SK-N-SH treated with all-trans-retinoic acid at 6 μM for 48 hours (cell line): ENCODE measurements around the gene ARHGAP9.

Source experiments
- ATAC-seq: fragments of 200-7000 bp; cut with Tn5 transposase; 3 replicates; pipeline ENCODE4 v1.9.1; 2020; ENCODE audit warnings: mild to moderate bottlenecking, moderate library complexity
- BACH2 ChIP-seq: fragments of 250-450 bp; sonication (Bioruptor Pico); IDR thresholded peaks from 2 replicates; pipeline ENCODE4 v1.9.0; 2021; ENCODE audit warnings: mild to moderate bottlenecking, borderline replicate concordance
- CREB5 ChIP-seq: fragments of 250-450 bp; sonication (Bioruptor Pico); IDR thresholded peaks from 2 replicates; pipeline ENCODE4 v1.5.1; 2020; ENCODE audit warnings: low read depth, mild to moderate bottlenecking, moderate library complexity
- CSDC2 ChIP-seq: fragments of 250-450 bp; sonication (Bioruptor Pico); IDR thresholded peaks from 2 replicates; pipeline ENCODE4 v1.5.0; 2020; ENCODE audit warnings: mild to moderate bottlenecking, moderate library complexity
- CSRNP3 ChIP-seq: fragments of 250-450 bp; sonication (Bioruptor Pico); IDR thresholded peaks from 2 replicates; pipeline ENCODE4 v1.5.1; 2021; ENCODE audit warnings: mild to moderate bottlenecking, moderate library complexity
- GLIS3 ChIP-seq: fragments of 250-450 bp; sonication (Bioruptor Pico); IDR thresholded peaks from 2 replicates; pipeline ENCODE4 v1.5.0; 2020; ENCODE audit warnings: mild to moderate bottlenecking, moderate library complexity
- ISL1 ChIP-seq: fragments of 250-450 bp; sonication (Bioruptor Pico); IDR thresholded peaks from 2 replicates; pipeline ENCODE4 v2.1.2; 2022; ENCODE audit warnings: mild to moderate bottlenecking, moderate library complexity
- OSR1 ChIP-seq: fragments of 250-450 bp; sonication (Bioruptor Pico); IDR thresholded peaks from 2 replicates; pipeline ENCODE4 v1.8.0; 2022; ENCODE audit warnings: moderate library complexity, mild to moderate bottlenecking, inconsistent platforms
- PATZ1 ChIP-seq: fragments of 250-450 bp; sonication (Bioruptor Pico); IDR thresholded peaks from 2 replicates; pipeline ENCODE4 v1.8.0; 2020; ENCODE audit warnings: mild to moderate bottlenecking, moderate library complexity, borderline replicate concordance
- PPARA ChIP-seq: fragments of 250-450 bp; sonication (Bioruptor Pico); IDR thresholded peaks from 2 replicates; pipeline ENCODE4 v1.5.0; 2020; ENCODE audit warnings: mild to moderate bottlenecking, borderline replicate concordance
- RARB ChIP-seq: fragments of 250-450 bp; sonication (Bioruptor Pico); IDR thresholded peaks from 2 replicates; pipeline ENCODE4 v1.8.0; 2021; ENCODE audit warnings: mild to moderate bottlenecking, moderate library complexity
- TCF4 ChIP-seq: fragments of 250-450 bp; sonication (Bioruptor Pico); IDR thresholded peaks from 2 replicates; pipeline ENCODE4 v1.8.0; 2021; ENCODE audit warnings: mild to moderate bottlenecking, moderate library complexity, borderline replicate concordance
- TOX ChIP-seq: fragments of 250-450 bp; sonication (Bioruptor Pico); IDR thresholded peaks from 2 replicates; pipeline ENCODE4 v1.8.0; 2021; ENCODE audit warnings: mild to moderate bottlenecking, moderate library complexity, borderline replicate concordance
- TSHZ2 ChIP-seq: fragments of 250-450 bp; sonication (Bioruptor Pico); IDR thresholded peaks from 2 replicates; pipeline ENCODE4 v1.5.0; 2020; ENCODE audit warnings: mild to moderate bottlenecking, moderate library complexity
- ZFP30 ChIP-seq: fragments of 450-650 bp; formaldehyde crosslinking; IDR thresholded peaks from 2 replicates; pipeline ENCODE4 v1.5.0; 2022; ENCODE audit warnings: mild to moderate bottlenecking, moderate library complexity
- ZNF565 ChIP-seq: fragments of 450-650 bp; formaldehyde crosslinking; conservative IDR thresholded peaks from 2 replicates; pipeline ENCODE4 v1.5.0; 2020; ENCODE audit warnings: low read depth, mild to moderate bottlenecking, moderate library complexity
- ZNF70 ChIP-seq: fragments of 450-650 bp; formaldehyde crosslinking; IDR thresholded peaks from 2 replicates; pipeline ENCODE4 v1.5.0; 2020; ENCODE audit warnings: mild to moderate bottlenecking, moderate library complexity
- ZNF8 ChIP-seq: fragments of 450-650 bp; formaldehyde crosslinking; IDR thresholded peaks from 2 replicates; pipeline ENCODE4 v1.5.0; 2020; ENCODE audit warnings: mild to moderate bottlenecking, moderate library complexity

Gene ARHGAP9

GRCh38 chr12:57451233-57451778, 28.4 kb downstream of the ARHGAP9 start (continued):
- TF ChIP-seq CSRNP3 (CRISPR knock-in tag) = no peak
- TF ChIP-seq ZNF70 (CRISPR knock-in tag) = no peak

GRCh38 chr12:57450057-57450456, 29.6 kb downstream of the ARHGAP9 start:
- TF ChIP-seq ZNF70 (CRISPR knock-in tag) (no peak), PPARA (CRISPR knock-in tag) (no peak), CSRNP3 (CRISPR knock-in tag) (no peak), ZNF8 (CRISPR knock-in tag) (no peak), BACH2 (CRISPR knock-in tag) (no peak), ZNF565 (CRISPR knock-in tag) (no peak), CSDC2 (CRISPR knock-in tag) (no peak), ISL1 (CRISPR knock-in tag) (no peak), CREB5 (CRISPR knock-in tag) (no peak), OSR1 (no peak), GLIS3 (CRISPR knock-in tag) (no peak), ZFP30 (no peak), PATZ1 (CRISPR knock-in tag) (no peak), TCF4 (CRISPR knock-in tag) (no peak)
- ATAC-seq = no peak

- TF ChIP-seq PATZ1 (CRISPR knock-in tag) (no peak), CREB5 (CRISPR knock-in tag) (no peak), ZNF565 (CRISPR knock-in tag) (no peak), RARB (CRISPR knock-in tag) (no peak), CSRNP3 (CRISPR knock-in tag) (no peak), TOX (no peak), ZNF70 (CRISPR knock-in tag) (no peak), PPARA (CRISPR knock-in tag) (no peak), BACH2 (CRISPR knock-in tag) (no peak), ZNF8 (CRISPR knock-in tag) (no peak), TCF4 (CRISPR knock-in tag) (no peak), TSHZ2 (CRISPR knock-in tag) (no peak)
- ATAC-seq = no peak
These were observed 30.3 kb downstream of the ARHGAP9 start for GRCh38 chr12:57449375-57449774.
